OCI-LY1 (cell line): ENCODE results near the gene RPS18.
A peak's percentile ranks its signal among the peaks of the same experiment; 100 is the strongest.

ENCODE experiments used
- H2AFZ ChIP-seq: fragments of 200-600 bp; sonication (generic), shearing (Covaris generic); 2 replicates; pipeline ENCODE4 v1.6.0; 2014; ENCODE audit warnings: antibody characterized with exemption, mild to moderate bottlenecking, low read length
- H3F3A ChIP-seq: fragments of 200-600 bp; sonication (generic), shearing (Covaris generic); 2 replicates; pipeline ENCODE4 v1.6.0; 2014; ENCODE audit warnings: mild to moderate bottlenecking, antibody characterized with exemption, low read length, moderate library complexity; ENCODE audit not compliant: insufficient read depth
- H3K27ac ChIP-seq: fragments of 200-600 bp; sonication (generic); 2 replicates; pipeline ENCODE4 v1.5.1; 2014; ENCODE audit warnings: low read length, mixed run types, mild to moderate bottlenecking, low read depth; ENCODE audit not compliant: poor library complexity, severe bottlenecking
- H3K27me3 ChIP-seq: fragments of 200-600 bp; sonication (generic); 2 replicates; pipeline ENCODE4 v1.6.0; 2014; ENCODE audit warnings: antibody characterized with exemption, mild to moderate bottlenecking, low read length, moderate library complexity; ENCODE audit not compliant: insufficient read depth
- H3K36me3 ChIP-seq: fragments of 200-600 bp; sonication (generic); 2 replicates; pipeline ENCODE4 v1.6.1; 2014; ENCODE audit warnings: mild to moderate bottlenecking, antibody characterized with exemption, low read length, moderate library complexity, mixed read lengths; ENCODE audit not compliant: insufficient read depth
- H3K4me1 ChIP-seq: fragments of 200-600 bp; sonication (generic); 2 replicates; pipeline ENCODE4 v1.5.1; 2014; ENCODE audit warnings: mild to moderate bottlenecking, low read length, moderate library complexity; ENCODE audit not compliant: insufficient read depth, severe bottlenecking
- H3K4me2 ChIP-seq: fragments of 200-600 bp; sonication (generic), shearing (Covaris generic); 2 replicates; pipeline ENCODE4 v1.6.1; 2014; ENCODE audit warnings: low read length
- H3K4me3 ChIP-seq: fragments of 200-600 bp; sonication (generic); 2 replicates; pipeline ENCODE4 v1.5.1; 2014; ENCODE audit warnings: low read length, low read depth, mild to moderate bottlenecking, mixed read lengths; ENCODE audit not compliant: poor library complexity, severe bottlenecking
- H3K79me2 ChIP-seq: fragments of 200-600 bp; shearing (Covaris generic); 2 replicates; pipeline ENCODE4 v1.6.1; 2016; ENCODE audit warnings: mixed run types, low read length, mixed read lengths; ENCODE audit not compliant: insufficient read depth
- H3K9ac ChIP-seq: fragments of 200-600 bp; sonication (generic), shearing (Covaris generic); 2 replicates; pipeline ENCODE4 v1.6.1; 2014; ENCODE audit warnings: mild to moderate bottlenecking, low read length, mixed read lengths
- H3K9me2 ChIP-seq: fragments of 200-600 bp; sonication (generic), shearing (Covaris generic); 2 replicates; pipeline ENCODE4 v1.6.1; 2014; ENCODE audit warnings: low read depth, mild to moderate bottlenecking, low read length, mixed read lengths
- H3K9me3 ChIP-seq: fragments of 200-600 bp; shearing (Covaris generic); 2 replicates; pipeline ENCODE4 v1.6.1; 2014; ENCODE audit warnings: low read length, mixed read lengths
- H4K20me1 ChIP-seq: fragments of 200-600 bp; sonication (generic), shearing (Covaris generic); 2 replicates; pipeline ENCODE4 v1.6.0; 2016; ENCODE audit warnings: mild to moderate bottlenecking, low read length; ENCODE audit not compliant: insufficient read depth
- EZH2 ChIP-seq: fragments of 200-600 bp; sonication (generic), shearing (Covaris generic); IDR thresholded peaks from 2 replicates; pipeline ENCODE4 v1.8.0; 2017; ENCODE audit warnings: borderline replicate concordance, mixed run types, mild to moderate bottlenecking, antibody characterized with exemption, low read length, moderate library complexity, mixed read lengths
- TF ChIP-seq, protein P1 (sequence below): fragments of 200-600 bp; sonication (generic), shearing (Covaris generic); IDR thresholded peaks from 2 replicates; pipeline ENCODE4 v1.5.1; 2017; ENCODE audit warnings: mild to moderate bottlenecking, antibody characterized with exemption, low read length, moderate library complexity, mixed read lengths

RPS18 gene

GRCh38 chr6:33288141-33288920, 16.5 kb downstream of the RPS18 start:
- Histone ChIP-seq H3K27ac (no peak overlapping the region), H3K79me2 (peaks cover 17% of the 10 kb centered on the region)

GRCh38 chr6:33288921-33289783, 17.3 kb downstream of the RPS18 start, which contains the start of the genes PFDN6 and WDR46:
TSS of gene PFDN6 (plus strand) at chr6:33289601. CDS start at chr6:33289857, 256 bp downstream.
TSS of gene WDR46 (minus strand) at chr6:33289239. CDS start at chr6:33289170, 69 bp downstream.
- peaks cover 24% of the 10 kb centered on the region for H3K4me1 ChIP-seq
- peak within 1 kb of the TSS; percentile 89 for H3K4me2 ChIP-seq
- no peaks in the 10 kb centered on the region; the same call in 1 of the 2 replicates for H3F3A ChIP-seq
- H4K20me1 ChIP-seq = no peaks in the 10 kb centered on the region
- H3K9me2 ChIP-seq = no peaks in the 10 kb centered on the region
- peak within 1 kb of the TSS; percentile 98 for H3K4me3 ChIP-seq
- H3K9me3 ChIP-seq = no peaks in the 10 kb centered on the region
- peak within 1 kb of the TSS; percentile 34 for H3K27ac ChIP-seq
- peaks cover 17% of the 10 kb centered on the region for H3K79me2 ChIP-seq
- peaks cover 56% of the 10 kb centered on the region for H3K36me3 ChIP-seq
- TF ChIP-seq EZH2 = no peak
- TF ChIP-seq, protein P1, sequence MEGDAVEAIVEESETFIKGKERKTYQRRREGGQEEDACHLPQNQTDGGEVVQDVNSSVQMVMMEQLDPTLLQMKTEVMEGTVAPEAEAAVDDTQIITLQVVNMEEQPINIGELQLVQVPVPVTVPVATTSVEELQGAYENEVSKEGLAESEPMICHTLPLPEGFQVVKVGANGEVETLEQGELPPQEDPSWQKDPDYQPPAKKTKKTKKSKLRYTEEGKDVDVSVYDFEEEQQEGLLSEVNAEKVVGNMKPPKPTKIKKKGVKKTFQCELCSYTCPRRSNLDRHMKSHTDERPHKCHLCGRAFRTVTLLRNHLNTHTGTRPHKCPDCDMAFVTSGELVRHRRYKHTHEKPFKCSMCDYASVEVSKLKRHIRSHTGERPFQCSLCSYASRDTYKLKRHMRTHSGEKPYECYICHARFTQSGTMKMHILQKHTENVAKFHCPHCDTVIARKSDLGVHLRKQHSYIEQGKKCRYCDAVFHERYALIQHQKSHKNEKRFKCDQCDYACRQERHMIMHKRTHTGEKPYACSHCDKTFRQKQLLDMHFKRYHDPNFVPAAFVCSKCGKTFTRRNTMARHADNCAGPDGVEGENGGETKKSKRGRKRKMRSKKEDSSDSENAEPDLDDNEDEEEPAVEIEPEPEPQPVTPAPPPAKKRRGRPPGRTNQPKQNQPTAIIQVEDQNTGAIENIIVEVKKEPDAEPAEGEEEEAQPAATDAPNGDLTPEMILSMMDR = no peak
- peak within 1 kb of the TSS; percentile 95 for H3K9ac ChIP-seq
- no peaks in the 10 kb centered on the region for H3K27me3 ChIP-seq
- H2AFZ ChIP-seq = 0 out of 2 replicates have a peak within 1 kb of the TSS, but pooled peaks have one; percentile 73

More at GRCh38 chr6:33288141-33288920, 16.5 kb downstream of the RPS18 start:
- Histone ChIP-seq H3K4me1 (peaks cover 24% of the 10 kb centered on the region), H4K20me1 (no peaks in the 10 kb centered on the region), H3F3A (no peaks in the 10 kb centered on the region; the same call in 1 of the 2 replicates), H2AFZ (no peak overlapping the region), H3K27me3 (no peaks in the 10 kb centered on the region), H3K36me3 (peaks cover 64% of the 10 kb centered on the region), H3K9me3 (no peaks in the 10 kb centered on the region), H3K4me2 (peak overlapping the region; percentile 89), H3K9me2 (no peaks in the 10 kb centered on the region), H3K4me3 (peak overlapping the region; percentile 98), H3K9ac (peak overlapping the region; percentile 95)
- no peak for TF ChIP-seq EZH2
- TF ChIP-seq, protein P1 = no peak

DNA sequence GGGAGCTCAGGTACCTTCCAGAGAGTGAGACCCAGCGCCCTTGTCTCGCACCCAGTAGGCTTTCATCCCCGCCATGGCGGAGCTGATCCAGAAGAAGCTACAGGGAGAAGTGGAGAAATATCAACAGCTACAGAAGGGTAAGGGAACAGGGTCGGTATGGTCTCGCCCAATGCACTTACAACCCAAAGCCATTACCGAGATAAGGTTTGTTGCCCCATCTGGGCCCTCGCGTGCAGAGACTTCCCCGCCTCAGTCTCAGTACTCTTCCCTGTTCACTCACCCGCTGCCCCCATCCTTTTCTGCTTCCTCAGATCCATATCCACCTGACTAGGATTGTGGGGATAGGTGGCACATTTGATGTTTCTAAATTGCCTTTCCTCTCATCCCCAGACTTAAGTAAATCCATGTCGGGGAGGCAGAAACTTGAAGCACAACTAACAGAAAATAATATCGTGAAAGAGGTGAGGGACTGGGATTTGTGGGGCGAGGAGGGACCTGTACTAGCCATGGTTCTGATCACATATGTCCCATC, 18.0 kb downstream of the RPS18 start:
- H3K4me2 ChIP-seq = peak overlapping the region; percentile 89
- no peaks in the 10 kb centered on the region for H3K27me3 ChIP-seq
- H3K79me2 ChIP-seq = peaks cover 17% of the 10 kb centered on the region
- no peak overlapping the region for H2AFZ ChIP-seq
- H4K20me1 ChIP-seq = no peaks in the 10 kb centered on the region
- H3K36me3 ChIP-seq = peaks cover 49% of the 10 kb centered on the region
- peak overlapping the region; percentile 34 for H3K27ac ChIP-seq
- H3K4me1 ChIP-seq = peaks cover 24% of the 10 kb centered on the region
- no peak for TF ChIP-seq EZH2
- TF ChIP-seq, protein P1 = no peak
- peak overlapping the region; percentile 98 for H3K4me3 ChIP-seq
- H3K9me3 ChIP-seq = no peaks in the 10 kb centered on the region
- H3K9ac ChIP-seq = peak overlapping the region; percentile 95
- no peaks in the 10 kb centered on the region for H3F3A ChIP-seq
- no peaks in the 10 kb centered on the region for H3K9me2 ChIP-seq
